Ecto neural progenitor cell (in vitro differentiated cells): ENCODE results near the gene ARHGAP22.

ENCODE experiments used
- DNase-seq: peaks from one replicate; pipeline ENCODE4 v3.0.0-alpha.2; 2018; ENCODE audit warnings: low spot score

Gene ARHGAP22

GRCh38 chr10:48496831-48497779, 107.8 kb downstream of the ARHGAP22 start:
- DNase-seq, result peak; percentile 34

DNA sequence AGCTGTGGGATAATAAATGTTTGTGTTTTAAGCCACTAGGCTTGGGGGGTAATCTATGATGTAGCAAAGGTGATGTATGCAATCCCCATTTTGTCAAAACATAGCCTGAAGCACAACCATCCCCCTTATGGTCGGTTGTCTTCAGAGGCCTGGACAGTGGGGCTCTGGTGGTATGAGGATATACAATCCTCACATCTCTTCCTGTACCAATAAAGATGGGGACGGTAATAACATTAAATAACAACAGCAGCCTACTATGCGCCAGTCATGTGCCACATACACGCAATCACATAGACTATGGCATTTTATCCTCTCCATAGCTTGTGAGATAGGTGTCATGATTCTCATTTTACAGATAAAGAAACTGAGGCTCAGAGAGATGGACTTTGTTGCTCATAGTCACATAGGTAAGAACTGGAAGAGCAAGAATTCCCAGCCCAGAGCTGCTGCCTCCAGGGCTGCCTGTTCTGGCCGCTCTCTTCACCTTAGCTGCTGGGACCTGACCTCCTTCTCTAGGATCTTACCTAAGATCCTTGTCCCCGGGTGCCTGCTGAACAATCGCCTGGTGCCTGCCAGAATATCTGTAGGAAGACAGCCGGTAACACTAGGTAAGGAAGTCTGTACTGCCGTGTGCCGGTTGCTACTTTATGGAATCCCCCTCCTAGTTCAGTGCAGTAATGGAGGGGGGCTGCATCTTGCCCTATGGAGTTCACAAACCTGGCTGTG, 108.6 kb downstream of the ARHGAP22 start:
- peak; percentile 44 for DNase-seq

GRCh38 chr10:48495282-48496045, 109.4 kb downstream of the ARHGAP22 start:
- peak; percentile 31 for DNase-seq

DNA sequence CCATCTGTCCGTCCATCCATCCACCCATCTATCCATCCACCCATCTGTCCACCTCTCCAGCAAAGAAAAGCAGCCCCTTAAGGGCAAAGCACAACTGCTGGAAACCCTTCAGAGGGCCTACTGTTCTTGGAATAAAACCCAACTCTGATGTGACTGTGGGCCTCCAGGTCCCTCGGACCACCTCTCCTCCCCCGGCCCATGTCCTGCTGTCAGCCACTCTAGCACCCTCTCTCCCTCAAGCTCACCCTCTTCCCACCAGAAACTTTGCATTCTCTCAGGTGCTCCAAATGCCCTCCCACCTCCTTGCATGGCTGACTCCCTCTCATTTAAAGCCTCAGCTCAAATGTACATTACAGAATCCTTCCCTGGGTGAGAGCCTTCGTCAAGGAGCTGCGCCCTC, 110.3 kb downstream of the ARHGAP22 start:
- no peak for DNase-seq

- DNase-seq, result no peak
Measured at GRCh38 chr10:48494073-48494472, 110.8 kb downstream of the ARHGAP22 start.

- DNase-seq, result no peak
Measured at GRCh38 chr10:48493083-48493871, 111.6 kb downstream of the ARHGAP22 start.

- DNase-seq, result no peak
Measured at GRCh38 chr10:48492201-48492600, 112.7 kb downstream of the ARHGAP22 start.

GRCh38 chr10:48491392-48492139, 113.3 kb downstream of the ARHGAP22 start:
- no peak for DNase-seq

- peak; percentile 36 for DNase-seq
Measured at GRCh38 chr10:48490946-48491345, 113.9 kb downstream of the ARHGAP22 start.

DNA sequence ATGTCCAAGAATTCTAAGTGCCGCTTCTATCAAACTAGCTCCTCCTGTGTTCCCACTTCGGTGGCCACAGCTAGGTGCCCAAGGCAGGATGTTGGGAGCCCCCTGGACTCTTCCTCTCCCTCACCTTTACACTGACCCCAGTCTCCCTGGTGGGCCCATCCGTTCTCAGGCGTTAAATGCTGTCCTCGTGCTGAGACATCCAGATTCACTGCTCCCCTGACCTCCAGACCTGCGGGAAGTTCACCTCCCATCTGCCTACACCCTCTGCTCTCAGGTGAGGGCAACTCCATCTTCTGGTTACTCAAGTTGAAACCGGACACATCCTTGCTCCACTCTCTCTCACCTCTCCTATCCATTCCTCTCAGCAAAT, 114.3 kb downstream of the ARHGAP22 start:
- DNase-seq, result no peak

GRCh38 chr10:48489099-48489498, 115.8 kb downstream of the ARHGAP22 start:
- DNase-seq, result no peak

DNA sequence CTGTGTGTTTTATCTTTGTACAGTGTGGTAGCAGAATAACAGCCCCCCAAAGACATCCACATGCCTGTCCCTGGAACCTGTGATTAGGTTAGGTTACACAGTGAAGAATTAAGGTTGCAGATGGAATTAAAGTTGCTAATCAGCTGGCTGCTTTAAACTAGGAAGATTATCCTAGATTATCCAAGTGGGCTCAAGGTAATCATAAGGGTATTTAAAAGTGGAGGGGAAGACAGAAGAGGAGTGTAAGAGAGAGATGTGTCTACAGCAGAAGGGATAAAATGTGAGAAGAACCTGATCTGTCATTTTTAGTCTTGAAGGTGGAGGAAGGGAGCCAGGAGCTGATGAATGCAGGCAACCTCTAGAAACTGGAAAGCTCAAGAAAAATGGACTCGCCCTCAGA, 117.6 kb downstream of the ARHGAP22 start:
- no peak for DNase-seq

- DNase-seq, result no peak
Measured at GRCh38 chr10:48485711-48486110, 119.2 kb downstream of the ARHGAP22 start.

DNA sequence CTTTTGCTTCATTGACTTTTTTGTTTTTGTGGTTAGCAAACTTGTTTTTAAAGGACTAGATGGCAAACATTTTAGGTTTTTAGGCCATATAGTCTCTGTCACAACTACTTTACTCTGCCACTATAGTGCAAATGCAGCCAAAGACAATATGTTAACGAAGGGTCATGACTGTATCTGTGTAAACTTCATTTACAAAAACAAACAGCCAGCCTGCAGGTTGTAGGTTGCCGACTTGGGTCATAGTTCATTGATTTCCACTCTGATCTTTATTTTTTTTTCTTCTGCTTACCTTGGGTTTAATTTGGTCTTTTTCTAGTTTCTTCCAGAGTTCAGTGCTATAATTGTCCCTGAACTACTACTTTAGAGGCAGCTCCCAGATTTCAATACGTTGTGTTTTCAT, 120.0 kb downstream of the ARHGAP22 start:
- no peak for DNase-seq

DNA sequence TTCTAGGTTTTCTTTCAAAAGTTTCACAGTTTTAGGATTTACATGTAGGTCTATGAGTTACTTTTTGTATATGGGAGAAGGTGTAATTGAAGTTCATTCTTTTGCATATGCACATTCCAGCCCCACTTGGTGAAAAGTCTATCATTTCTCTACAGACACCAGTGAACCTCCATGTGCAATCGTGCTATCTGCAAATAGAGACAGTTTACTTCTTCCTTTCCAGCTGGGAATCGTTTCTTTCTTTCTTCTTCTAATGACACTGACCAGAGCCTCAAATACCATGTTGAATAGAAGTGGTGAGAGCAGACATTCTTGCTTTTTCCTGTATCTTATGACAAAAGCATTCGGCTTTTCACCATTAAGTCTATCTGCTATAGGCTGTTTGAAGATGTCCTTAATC, 122.7 kb downstream of the ARHGAP22 start:
- no peak for DNase-seq

DNA sequence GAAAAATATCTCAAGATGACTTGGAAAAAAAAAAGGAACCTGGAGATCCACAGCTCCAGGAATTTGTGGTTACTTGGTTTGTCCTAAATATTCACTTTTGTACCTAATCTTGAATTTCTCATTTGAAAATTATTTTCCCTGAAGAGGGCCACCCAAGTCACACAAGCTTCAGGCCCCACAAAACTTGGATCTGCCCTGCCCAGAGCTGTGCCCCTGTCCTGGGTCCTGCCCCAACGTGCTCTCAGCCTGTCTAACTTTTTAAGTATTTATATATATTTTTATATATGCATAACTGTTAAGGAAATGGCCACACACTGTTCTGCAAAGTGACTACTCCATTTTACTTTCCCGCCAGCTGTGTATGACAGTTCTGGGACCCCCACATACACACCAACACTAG, 123.5 kb downstream of the ARHGAP22 start:
- DNase-seq, result no peak

DNA sequence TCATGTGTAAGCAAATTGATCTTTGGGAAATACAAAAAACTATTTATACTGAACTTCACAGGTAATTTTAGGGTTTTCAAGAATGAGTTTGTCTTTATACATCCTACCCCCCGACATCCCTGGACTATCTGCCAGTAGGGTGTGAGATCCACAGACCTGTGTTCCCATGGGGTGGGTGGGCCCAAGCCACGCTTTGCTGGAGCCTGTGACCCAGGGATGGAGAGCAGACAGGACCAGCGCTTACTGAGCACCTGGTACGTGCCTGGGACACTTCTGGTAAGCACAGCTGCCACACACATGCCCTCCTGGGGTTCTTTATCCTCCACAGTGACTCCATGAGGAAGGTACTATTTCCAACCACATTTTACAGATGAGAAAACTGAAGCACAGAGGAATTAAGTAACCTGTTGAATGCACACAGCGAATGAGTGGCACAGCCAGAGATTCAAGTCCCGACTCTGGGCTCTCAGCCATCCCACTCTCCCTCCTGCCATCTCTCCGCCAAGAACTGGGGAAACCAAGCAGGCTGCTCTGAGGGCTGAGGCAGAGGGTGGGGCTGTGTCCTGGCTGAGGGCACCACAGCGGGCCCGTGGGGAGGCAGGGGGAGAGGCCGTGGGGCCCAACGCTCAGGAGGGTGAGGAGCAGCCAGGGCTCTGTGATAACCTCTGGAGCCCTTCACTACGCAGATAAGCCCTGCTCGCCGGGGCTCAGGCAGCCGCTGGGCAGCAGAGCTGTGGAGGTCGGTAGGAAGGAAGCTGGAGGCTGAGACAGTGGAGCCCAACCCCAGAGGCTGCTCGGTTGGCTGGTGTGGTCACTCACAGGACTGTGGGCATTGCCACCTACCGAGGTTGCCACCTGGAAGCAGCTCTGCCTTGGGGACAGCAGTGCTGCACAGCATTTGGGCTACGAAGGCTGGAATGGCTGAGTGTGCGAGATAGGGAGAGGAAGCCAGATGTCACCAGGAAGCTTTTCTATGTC, 124.2 kb downstream of the ARHGAP22 start:
- peak; percentile 37 for DNase-seq

- DNase-seq, result peak; percentile 36
Measured at GRCh38 chr10:48478980-48479811, 125.7 kb downstream of the ARHGAP22 start.

- no peak for DNase-seq
Measured at GRCh38 chr10:48478469-48478868, 126.4 kb downstream of the ARHGAP22 start.
